WI38 (cell line): Measurements from ENCODE around the gene PDLIM4.

Source experiments
- H3K4me3 ChIP-seq: 2 replicates; pipeline ENCODE4 v1.5.1; 2011; ENCODE audit warnings: low read depth, mild to moderate bottlenecking, control low read depth, low read length
- CTCF ChIP-seq: IDR thresholded peaks from 2 replicates; pipeline ENCODE4 v1.5.1; 2012; ENCODE audit warnings: low read depth, mild to moderate bottlenecking, control low read depth, low read length

The PDLIM4 gene

GRCh38 chr5:132274050-132274792 lies 16.7 kb downstream of the PDLIM4 start:
- TF ChIP-seq CTCF = no peak
- H3K4me3 ChIP-seq = no peak overlapping the region

GRCh38 chr5:132275367-132276220 lies 18.1 kb downstream of the PDLIM4 start:
- TF ChIP-seq CTCF = no peak
- no peak overlapping the region for H3K4me3 ChIP-seq

GRCh38 chr5:132277256-132277655 lies 19.8 kb downstream of the PDLIM4 start:
- TF ChIP-seq CTCF = no peak

GRCh38 chr5:132277971-132278853 lies 20.7 kb downstream of the PDLIM4 start:
- no peak overlapping the region for H3K4me3 ChIP-seq
- no peak for TF ChIP-seq CTCF

More at GRCh38 chr5:132277256-132277655, 19.8 kb downstream of the PDLIM4 start:
- H3K4me3 ChIP-seq = no peak overlapping the region

- TF ChIP-seq CTCF = no peak
- H3K4me3 ChIP-seq = no peak overlapping the region
Measured at GRCh38 chr5:132279801-132280200, 22.3 kb downstream of the PDLIM4 start.

- no peak overlapping the region for H3K4me3 ChIP-seq
- TF ChIP-seq CTCF = no peak
Measured at GRCh38 chr5:132280371-132281240, 23.1 kb downstream of the PDLIM4 start.
